ENCODE results near the gene PCCB.

Gene PCCB

DNA sequence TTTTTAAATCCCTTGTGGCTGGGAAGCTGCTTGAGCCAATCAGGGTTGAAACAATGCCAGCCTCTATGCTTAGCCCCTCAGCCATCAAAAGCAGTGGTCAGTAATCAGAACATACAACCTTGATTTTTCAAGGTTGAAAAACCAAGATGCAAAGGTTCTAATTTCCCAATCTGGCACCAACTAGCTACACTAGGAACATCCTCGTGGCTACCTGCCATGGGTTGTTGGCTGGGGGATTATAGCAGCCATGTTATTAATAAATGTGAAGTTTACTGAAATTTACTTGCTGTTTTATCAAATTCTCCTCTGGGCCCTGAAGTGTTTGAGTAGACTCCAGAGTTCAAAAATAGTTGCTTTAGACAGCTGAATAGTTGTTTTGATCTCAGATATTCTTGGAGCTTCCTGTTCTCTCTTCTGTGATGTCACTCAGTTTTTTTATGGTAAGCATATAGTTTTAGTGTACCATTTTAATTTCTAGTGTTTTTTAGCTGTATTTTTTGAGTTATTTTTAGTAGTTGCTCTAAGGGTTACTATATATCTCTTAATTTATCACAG is 31.9 kb downstream of the PCCB start (continued):
- no peak for TF ChIP-seq ZNF23 (tag by site-specific recombination; IDR thresholded peaks at IDR 0.05; ENCODE audit: borderline replicate concordance)
- TF ChIP-seq, protein P1, sequence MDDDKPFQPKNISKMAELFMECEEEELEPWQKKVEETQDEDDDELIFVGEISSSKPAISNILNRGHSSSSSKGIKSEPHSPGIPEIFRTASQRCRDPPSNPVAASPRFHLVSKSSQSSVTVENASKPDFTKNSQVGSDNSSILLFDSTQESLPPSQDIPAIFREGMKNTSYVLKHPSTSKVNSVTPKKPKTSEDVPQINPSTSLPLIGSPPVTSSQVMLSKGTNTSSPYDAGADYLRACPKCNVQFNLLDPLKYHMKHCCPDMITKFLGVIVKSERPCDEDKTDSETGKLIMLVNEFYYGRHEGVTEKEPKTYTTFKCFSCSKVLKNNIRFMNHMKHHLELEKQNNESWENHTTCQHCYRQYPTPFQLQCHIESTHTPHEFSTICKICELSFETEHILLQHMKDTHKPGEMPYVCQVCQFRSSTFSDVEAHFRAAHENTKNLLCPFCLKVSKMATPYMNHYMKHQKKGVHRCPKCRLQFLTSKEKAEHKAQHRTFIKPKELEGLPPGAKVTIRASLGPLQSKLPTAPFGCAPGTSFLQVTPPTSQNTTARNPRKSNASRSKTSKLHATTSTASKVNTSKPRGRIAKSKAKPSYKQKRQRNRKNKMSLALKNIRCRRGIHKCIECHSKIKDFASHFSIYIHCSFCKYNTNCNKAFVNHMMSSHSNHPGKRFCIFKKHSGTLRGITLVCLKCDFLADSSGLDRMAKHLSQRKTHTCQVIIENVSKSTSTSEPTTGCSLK (tag by site-specific recombination; IDR thresholded peaks at IDR 0.05), result no peak
- no peak for TF ChIP-seq MYNN (tag by site-specific recombination; IDR thresholded peaks at IDR 0.05; ENCODE audit: borderline replicate concordance)

DNA sequence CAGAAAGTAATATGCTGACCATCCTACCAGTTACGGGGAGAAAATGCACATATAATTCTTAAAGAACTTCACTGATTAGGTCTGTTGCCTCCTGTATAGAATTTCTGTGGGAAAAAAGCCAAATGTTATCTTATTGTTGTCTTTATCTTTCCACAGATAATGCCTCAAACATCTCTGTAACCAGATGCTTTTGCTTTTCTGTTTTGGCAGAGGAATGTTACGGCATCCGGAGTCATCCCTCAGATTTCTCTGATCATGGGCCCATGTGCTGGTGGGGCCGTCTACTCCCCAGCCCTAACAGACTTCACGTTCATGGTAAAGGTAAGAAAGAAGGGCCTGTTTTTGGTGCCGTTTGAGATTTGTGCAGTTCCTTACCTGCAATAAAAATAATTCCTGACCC is 33.5 kb downstream of the PCCB start:
- Histone ChIP-seq H3K36me3 (ENCODE audit: control insufficient read depth in 2 of 2, insufficient read depth in 1 of 2, low read length in 2 of 2) (peaks cover 13 to 44% of the 10 kb centered on the region in 2 experiments), H3K27ac (ENCODE audit: extremely low read depth, low read depth, low read length) (no peak overlapping the region), H3K4me3 (ENCODE audit: low read depth, low read length) (no peak overlapping the region), H3K4me1 (ENCODE audit: control insufficient read depth, insufficient read depth, low read length) (no peaks in the 10 kb centered on the region), H3K9me3 (ENCODE audit: control insufficient read depth, insufficient read depth, low read depth, low read length) (no peaks in the 10 kb centered on the region)
- POLR2A ChIA-PET, result no interaction called here
- TF ChIP-seq ZNF555 (tag by site-specific recombination; conservative IDR thresholded peaks at IDR 0.05) (no peak), ZNF585B (tag by site-specific recombination; IDR thresholded peaks at IDR 0.05) (no peak), ZNF335 (tag by site-specific recombination; conservative IDR thresholded peaks at IDR 0.05) (no peak), ZEB2 (tag by site-specific recombination; IDR thresholded peaks at IDR 0.05) (no peak), WT1 (tag by site-specific recombination; IDR thresholded peaks at IDR 0.05) (no peak)
- TF ChIP-seq, protein P2, sequence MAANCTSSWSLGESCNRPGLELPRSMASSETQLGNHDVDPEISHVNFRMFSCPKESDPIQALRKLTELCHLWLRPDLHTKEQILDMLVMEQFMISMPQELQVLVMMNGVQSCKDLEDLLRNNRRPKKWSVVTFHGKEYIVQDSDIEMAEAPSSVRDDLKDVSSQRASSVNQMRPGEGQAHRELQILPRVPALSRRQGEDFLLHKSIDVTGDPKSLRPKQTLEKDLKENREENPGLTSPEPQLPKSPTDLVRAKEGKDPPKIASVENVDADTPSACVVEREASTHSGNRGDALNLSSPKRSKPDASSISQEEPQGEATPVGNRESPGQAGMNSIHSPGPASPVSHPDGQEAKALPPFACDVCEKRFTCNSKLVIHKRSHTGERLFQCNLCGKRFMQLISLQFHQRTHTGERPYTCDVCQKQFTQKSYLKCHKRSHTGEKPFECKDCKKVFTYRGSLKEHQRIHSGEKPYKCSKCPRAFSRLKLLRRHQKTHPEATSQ (tag by site-specific recombination; IDR thresholded peaks at IDR 0.05), result no peak
- TF ChIP-seq, protein P3, sequence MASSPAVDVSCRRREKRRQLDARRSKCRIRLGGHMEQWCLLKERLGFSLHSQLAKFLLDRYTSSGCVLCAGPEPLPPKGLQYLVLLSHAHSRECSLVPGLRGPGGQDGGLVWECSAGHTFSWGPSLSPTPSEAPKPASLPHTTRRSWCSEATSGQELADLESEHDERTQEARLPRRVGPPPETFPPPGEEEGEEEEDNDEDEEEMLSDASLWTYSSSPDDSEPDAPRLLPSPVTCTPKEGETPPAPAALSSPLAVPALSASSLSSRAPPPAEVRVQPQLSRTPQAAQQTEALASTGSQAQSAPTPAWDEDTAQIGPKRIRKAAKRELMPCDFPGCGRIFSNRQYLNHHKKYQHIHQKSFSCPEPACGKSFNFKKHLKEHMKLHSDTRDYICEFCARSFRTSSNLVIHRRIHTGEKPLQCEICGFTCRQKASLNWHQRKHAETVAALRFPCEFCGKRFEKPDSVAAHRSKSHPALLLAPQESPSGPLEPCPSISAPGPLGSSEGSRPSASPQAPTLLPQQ (tag by site-specific recombination; IDR thresholded peaks at IDR 0.05), result no peak
- CTCF ChIA-PET, result no interaction called here

DNA sequence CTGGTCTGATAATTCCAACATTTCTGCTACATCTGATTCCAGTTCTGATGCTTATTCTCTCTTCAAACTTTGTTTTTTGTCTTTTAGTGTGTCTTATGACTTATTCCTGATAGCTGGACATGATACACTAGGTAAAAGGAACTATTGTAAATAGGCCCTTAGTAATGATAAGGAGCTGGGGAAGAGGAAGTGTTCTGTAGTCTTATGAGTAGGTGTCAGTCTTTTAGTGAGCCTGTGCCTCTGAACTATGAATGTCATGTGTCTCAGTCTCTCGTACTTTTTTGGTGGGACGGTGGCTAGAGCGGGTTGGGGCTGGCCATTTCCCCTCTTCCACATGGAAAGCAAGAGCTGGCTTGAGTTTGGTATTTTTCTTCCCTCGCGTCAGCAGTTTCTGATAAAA is 41.2 kb downstream of the PCCB start:
- H3K4me1 ChIP-seq (ENCODE audit: control insufficient read depth, insufficient read depth, low read length), result peaks cover 6% of the 10 kb centered on the region; the same call in 1 of the 2 replicates
- H3K27ac ChIP-seq (ENCODE audit: extremely low read depth, low read depth, low read length), result no peak overlapping the region
- POLR2A ChIA-PET, result no interaction called here
- peaks cover 7 to 17% of the 10 kb centered on the region in 2 experiments; a peak in 2 of 3 replicates for H3K36me3 ChIP-seq (ENCODE audit: control insufficient read depth in 2 of 2, insufficient read depth in 1 of 2, low read length in 2 of 2)
- no peak for TF ChIP-seq TCF7L2 (IDR thresholded peaks at IDR 0.05; ENCODE audit: borderline replicate concordance, low read depth, low read length)
- no peak for TF ChIP-seq ZNF292 (tag by site-specific recombination; IDR thresholded peaks at IDR 0.05; ENCODE audit: borderline replicate concordance, low read depth)
- TF ChIP-seq ZSCAN30 (tag by site-specific recombination; IDR thresholded peaks at IDR 0.05), result no peak
- TF ChIP-seq SETDB1 (IDR thresholded peaks at IDR 0.05; ENCODE audit: insufficient read length, low read length), result no peak
- TF ChIP-seq, protein P1 (tag by site-specific recombination; IDR thresholded peaks at IDR 0.05), result no peak
- no peak for TF ChIP-seq ZNF843 (tag by site-specific recombination; IDR thresholded peaks at IDR 0.05)
- TF ChIP-seq, protein P4, sequence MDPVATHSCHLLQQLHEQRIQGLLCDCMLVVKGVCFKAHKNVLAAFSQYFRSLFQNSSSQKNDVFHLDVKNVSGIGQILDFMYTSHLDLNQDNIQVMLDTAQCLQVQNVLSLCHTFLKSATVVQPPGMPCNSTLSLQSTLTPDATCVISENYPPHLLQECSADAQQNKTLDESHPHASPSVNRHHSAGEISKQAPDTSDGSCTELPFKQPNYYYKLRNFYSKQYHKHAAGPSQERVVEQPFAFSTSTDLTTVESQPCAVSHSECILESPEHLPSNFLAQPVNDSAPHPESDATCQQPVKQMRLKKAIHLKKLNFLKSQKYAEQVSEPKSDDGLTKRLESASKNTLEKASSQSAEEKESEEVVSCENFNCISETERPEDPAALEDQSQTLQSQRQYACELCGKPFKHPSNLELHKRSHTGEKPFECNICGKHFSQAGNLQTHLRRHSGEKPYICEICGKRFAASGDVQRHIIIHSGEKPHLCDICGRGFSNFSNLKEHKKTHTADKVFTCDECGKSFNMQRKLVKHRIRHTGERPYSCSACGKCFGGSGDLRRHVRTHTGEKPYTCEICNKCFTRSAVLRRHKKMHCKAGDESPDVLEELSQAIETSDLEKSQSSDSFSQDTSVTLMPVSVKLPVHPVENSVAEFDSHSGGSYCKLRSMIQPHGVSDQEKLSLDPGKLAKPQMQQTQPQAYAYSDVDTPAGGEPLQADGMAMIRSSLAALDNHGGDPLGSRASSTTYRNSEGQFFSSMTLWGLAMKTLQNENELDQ (tag by site-specific recombination; IDR thresholded peaks at IDR 0.05; ENCODE audit: low read depth), result no peak
- CTCF ChIA-PET, result no interaction called here
- H3K4me3 ChIP-seq (ENCODE audit: low read depth, low read length), result no peak overlapping the region
- H3K9me3 ChIP-seq (ENCODE audit: control insufficient read depth, insufficient read depth, low read depth, low read length), result no peaks in the 10 kb centered on the region

All from HEK293 (cell line).